ENCODE measurements around the gene FOXO6.
"Not testable (repeated sequence)": the region's sequence is repeated elsewhere in the genome, so short reads cannot be mapped to it uniquely, and the experiment has no call there.

The FOXO6 gene

DNA sequence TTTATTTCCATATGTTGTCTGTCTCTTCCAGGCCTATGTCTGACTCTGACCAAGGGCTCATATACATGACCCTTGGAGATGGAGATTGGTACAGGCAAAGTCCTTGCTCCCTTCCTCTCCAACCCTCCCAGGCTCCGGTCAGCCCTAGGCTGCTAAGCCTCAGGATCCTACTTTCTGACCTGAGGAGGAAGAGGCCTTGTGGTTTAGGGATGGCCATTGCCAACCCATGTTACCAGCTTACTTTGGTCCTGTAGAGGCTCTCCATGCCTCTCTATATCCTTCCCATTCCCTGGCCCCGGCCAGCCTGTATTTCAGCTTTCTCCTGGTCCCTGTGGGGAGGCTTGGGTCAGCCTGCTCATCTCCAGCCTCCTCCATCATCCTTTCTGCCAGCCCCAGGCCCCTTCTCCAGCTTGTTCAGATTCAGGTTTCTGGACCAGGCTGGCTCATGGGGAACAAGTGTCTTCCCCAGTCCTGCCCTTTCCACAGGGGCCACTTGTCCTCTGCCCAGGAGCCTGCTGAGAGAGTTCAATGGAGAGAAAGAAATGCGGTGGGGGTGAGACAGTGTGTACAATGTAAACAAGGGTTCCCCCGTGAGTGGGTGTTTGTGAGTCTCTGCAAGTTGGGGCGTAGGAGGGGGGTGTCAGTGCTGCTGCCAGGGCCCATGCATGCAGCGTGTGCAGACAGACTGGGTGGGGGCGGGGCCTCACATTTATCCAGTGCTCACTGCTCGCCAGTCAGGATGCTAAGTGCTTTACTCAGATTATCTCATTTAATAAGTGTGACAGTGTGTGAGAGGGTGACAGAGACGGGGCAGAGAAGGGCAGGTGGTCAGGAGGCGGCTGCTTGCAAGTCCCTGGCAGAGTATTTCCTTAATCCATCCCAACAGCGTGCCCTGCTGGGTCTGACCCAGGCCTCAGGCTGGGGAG is 31.3 kb upstream of the FOXO6 start:
- DNase-seq = no peak

DNA sequence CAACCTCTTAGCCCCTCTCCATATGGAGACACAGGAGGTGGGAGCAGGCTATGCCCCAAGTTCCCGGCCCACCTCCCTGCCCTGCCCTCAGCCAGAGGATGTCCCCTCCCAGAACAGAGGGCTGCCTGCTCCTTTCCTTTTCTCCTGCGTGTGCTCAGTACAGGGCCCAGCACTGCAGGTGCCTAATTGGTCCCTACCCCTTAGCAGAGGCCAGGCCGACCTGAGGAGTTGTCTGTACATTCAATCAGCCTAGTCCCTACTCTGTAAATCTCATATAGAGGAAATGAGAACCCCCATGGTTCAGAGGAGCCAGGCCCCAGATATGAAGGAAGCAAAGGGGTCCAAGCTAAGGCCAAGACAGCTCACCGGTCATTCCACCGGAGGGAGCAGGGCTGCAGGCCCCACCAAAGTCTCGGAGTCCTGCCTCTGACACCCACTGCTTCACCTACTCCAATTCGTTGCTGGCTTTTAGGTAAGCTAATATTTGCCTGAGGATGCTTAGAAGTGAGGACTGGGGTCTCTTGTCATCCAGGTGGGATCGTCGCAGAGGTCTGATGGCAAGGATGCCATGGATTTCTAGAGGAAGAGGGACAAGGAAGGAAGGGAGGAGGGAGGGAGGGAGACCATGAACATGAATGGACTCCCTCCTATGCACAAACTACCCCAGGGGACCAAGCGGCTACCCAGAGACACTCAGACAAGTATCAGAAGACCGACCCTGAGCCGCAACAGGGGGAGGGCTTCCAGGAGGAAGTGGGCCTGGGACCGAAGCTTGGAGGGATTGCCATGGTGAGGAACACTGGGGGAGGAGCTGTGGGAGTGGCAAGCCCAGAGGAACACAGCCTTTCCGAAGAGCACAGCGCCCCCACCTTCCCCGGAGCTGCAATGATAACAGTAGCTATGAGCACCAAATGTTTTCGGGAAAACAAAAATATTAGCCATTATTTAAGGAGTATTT is 30.4 kb upstream of the FOXO6 start:
- no peak for DNase-seq

DNA sequence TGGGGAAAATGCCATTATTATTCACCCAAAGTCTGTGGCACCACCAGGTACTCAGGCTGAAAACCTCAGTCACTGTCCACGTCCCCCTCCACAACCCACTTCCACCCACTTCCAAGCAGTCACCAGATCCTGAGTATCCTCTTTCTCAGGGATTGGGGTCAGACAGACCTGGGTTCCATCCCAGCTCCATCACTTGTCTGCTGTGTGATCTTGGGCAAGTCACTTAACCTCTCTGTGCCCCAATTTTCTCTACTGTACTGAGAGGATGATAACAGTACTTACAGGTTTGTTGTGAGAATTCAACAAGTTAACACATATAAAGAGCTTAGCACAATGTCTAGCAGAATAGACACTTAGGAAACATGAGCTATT is 29.7 kb upstream of the FOXO6 start:
- DNase-seq = no peak

DNA sequence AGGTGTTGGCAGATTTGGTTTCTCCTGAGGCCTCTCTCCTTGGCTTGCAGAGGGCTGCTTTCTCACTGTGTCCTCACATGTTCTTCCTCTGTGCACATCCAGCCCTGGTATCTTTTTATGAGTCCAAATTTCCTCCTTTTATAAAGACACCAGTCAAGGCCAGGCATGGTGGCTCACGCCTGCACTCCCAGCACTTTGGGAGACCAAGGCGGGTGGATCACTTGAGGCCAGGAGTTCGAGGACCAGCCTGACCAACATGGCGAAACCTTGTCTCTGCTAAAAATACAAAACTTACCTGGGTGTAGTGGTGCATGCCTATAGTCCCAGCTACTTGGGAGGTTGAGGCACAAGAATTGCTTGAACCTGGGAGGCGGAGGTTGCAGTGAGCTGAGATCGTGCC is 29.1 kb upstream of the FOXO6 start:
- DNase-seq = not testable (repeated sequence)

DNA sequence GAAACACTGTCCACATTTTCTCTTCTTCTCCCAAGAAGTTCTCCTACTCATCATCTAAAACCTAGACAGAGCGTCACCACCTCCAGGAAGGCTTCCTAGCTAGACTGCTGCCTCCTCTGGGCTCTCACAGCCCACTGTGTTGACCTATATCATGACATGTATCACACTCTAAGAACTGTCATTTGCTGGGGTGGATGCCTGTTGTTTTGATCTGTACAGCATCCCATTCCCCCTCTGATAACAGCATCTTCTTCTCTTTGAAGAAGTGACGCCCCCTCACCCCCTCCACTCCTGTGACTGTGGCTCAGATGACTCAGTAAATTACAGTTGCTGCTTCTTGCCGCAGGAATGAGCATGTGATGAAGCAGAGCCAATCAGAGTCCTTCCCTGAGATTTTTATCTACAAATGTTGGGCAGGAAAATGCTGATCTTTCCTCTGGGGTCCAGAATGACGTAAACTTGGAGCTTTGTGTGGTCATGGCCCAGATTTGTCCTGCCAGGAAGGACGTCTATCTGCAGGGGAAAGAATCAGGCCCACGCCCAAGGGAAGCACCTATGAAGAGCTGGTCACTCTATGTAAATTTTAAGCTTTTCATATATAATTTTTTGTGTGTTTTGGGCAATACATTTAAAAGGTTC is 28.0 kb upstream of the FOXO6 start:
- DNase-seq = no peak

DNA sequence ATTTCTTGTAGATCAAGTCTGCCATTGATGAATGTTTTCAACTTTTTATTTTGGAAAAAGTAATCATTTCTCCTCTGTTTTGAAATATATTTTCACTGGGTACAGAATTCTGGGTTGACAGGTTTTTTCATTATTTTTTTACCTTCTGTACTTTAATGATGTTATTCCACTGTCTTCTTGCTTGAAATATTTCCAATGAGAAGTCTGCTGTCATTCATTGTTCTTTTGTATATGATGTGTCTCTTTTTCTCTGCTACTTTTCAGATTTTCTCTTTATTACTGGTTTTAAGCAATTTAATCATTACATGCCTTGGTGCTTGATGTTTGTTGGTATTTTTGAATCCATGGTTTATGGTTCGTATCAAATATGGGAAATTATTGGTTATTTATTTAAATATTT is 22.4 kb upstream of the FOXO6 start:
- no peak for DNase-seq

DNA sequence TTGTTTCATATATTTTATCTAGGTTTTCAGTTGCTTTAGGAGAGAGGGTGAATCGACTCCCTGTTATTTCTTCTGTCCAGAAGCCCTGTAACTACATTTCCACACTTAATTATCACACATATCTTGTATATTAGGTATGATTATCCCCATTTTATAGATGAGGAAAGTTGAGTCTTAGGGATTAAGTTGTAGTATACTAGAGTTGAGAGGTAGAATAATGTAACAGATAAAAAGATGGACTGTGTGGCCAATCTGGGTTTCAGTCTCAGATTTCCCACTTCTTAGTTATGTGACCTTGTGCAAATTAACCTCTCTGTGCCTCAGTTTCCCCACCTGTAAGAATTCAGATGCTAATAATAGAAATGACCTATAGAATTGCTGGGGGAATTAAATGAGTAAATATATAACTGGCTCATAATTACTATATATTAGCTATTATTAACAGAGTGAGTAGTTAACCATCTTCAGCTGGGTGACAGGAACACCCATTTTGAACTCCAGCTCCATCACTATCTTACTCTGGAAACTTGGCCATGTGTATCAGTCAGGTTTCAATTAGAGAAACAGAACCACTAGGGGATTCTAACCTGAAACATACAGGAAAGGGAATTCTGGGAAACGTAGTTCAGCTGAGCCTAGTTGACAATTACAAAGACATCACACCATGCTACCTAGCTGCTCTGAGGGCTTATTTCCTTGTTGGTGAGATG is 20.4 kb upstream of the FOXO6 start:
- no peak for DNase-seq

DNA sequence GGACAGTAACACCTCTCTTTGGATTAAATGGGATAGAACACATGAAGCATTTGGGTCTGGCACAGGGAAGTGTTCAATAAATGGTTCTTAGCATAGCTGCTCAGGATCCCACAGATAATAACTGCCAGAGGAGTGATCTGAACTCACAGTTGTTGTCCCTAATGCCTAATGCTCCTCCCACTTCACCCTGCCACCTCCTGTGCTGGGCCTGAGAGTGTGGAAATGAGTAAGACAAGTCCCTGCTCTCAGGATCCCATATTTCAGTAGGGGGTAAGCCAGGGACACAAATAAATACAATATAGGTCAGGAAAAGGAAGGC is 19.9 kb upstream of the FOXO6 start:
- no peak for DNase-seq

DNA sequence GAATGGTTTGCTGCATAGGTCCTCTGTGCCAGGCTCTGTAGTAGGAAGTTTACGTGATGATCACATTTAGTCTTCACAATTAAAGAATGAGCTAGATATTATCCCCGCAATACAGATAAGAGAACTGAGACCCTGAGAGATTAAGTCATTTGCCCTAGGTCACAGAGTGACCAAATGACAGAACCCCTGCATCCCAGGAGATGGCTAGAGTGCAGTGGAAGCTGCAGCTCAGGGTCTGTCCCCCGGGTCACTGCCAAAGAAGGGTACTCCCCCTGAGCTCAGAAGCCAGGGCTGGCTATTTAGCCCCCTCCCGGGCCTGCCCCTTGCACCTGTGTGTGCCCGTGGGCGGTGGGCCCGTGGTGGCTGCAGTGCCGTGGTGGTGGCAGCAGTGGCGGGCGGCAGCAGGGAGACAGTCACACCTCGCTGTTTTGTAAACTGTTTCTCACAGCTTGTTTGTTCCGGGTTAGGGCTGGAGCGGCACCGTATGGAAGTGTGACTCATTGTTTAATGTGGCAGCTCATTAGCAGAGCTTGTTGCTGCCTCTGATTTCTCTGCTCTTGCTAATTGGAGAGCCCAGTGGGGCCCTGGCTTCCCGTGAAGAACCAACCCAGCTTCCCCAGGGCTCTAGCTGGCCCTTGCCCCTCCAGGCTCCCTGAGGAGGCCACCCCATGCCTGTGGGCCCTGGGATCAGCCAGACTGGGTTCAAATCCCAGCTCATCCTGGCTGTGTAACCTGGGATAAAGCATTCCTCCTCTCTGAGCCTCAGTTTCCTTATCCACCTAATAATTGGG is 19.3 kb upstream of the FOXO6 start:
- DNase-seq = no peak

DNA sequence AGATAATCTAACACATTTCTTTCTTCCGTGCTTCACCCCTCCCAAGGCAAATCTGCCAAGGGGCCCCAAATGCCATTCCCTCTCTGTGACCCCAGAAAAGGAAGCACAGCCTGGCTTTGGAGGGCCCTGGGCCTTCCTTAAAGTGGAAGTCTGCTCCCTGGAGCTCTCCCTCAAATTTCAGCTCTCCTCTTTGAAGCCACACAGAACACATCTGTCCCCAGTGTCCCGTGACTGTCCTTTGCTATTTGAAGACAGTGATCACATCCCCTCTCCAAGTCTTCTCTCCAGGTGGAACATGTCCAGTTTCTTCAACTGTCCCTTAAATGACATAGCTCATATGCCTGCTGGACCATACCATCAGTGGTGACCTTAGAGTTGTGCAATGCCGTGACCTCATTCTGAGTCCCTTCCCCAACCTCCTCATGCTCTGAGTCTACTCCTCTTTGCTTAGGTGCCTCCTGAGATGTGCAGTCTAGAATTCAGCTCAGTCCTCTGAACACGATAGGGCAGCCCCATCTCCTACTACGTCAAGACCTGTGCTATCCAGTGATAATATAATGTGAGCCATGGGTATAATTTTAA is 18.4 kb upstream of the FOXO6 start:
- DNase-seq = no peak

DNA sequence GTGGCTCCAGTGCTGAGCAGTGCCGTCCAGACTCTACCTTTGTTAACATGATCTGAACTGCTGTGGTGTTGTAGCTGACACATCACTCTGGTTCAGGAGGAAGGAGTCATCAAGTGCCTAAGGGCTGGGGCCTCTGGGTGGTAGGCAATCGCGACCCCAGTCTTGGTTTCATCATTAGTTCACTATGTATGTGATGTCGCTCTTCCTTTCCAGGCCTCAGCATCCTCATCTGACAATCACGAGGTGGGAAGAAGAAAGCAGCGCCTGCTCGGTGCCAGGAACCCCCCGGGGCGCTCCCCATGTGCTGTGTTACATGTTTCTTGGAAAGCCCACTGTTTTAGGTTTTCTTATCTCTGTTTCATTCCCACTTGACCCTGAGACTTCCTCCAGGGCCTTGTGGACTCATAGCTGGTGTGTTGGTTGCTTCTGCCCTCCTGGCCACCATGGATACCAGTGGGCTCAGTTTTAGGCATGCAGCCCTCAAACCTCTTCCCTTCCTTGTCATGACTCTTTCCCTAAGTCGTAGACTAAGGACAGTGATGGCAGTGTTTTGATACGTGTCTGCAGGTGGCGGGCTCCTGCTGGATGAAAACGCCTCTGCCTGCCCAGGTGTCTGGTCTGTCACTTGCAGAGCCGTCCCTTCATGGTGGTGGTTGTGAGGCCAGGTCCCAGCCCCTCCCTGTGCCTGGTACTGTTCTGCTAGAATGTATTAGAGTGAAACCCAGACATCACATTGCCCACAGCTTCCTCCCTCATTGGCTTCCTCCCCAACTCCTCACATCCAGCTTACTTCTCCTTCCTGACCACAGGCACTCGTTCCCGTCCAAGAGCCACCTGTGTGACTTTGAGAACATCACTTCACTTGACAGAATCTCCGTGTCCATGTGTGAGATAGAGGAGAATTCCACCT is 17.2 kb upstream of the FOXO6 start:
- DNase-seq = no peak

DNA sequence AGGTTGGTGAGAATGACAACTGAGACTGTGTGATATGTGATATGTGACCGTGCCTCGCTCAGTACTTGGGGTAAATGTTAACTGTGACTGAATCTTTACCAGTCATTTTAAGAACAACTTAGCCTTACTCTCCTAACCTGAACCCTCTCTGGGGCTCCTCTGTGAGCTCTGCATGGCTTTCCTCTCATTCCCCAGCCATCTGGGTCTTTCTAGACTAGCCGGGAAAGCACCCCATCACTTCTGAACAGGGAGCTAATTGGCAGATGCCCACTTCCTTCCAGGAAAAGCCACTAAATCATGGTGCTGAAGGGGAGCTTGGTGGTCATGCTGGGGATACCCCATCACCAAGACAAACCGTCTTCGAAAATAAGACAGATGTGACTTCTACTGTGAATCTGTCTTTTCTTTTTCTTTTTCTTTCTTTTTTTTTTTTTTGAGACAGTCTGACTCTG is 16.5 kb upstream of the FOXO6 start:
- no peak for DNase-seq

DNA sequence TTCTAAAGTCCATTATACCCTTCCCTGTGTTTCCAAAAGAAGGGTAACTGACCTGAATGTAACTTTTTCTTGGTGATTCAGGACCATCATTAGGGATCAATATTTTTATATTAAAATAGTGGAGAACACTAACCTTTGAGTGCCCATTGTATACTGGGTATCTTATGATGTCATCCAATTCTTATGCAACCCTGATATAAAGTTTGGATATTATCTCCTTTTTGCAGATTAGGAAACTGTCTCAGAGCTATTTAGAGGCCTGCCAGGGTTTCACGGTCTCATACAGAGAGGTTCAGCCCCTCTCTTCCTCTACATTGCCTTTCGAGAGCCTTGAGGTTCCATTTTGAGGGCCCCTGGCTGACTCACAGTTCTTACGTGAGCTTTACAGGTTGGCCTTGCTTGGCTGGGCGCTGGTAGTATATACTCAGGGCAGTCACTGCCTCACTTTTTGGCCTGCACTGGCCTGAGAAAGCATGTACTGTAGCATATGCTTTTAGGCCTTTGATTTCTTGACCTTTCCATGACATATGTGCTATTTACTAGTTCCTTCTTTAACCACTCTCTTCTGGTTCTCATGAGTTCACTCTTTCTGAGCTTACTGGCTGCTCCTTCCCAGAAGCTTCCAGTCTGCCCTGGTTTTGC is 15.7 kb upstream of the FOXO6 start:
- no peak for DNase-seq

DNA sequence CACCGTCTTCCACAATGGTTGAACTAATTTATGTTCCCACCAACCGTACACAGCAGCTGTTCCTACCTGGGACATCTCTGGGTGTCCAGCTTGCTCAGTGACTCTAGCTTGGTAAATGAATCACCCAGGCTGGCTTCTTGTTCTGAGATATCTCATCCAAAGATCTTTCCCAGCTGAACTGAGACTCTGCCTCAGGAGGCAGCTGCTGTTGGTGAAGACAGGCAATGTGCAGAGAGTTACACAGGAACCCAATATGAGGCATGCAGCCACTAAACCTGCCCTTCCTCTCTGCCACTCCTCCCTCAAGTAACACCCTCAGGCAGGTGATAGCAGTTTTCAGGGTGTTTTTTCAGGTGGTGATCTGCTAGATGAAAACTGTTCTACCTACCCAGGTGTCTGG is 14.0 kb upstream of the FOXO6 start:
- no peak for DNase-seq

DNA sequence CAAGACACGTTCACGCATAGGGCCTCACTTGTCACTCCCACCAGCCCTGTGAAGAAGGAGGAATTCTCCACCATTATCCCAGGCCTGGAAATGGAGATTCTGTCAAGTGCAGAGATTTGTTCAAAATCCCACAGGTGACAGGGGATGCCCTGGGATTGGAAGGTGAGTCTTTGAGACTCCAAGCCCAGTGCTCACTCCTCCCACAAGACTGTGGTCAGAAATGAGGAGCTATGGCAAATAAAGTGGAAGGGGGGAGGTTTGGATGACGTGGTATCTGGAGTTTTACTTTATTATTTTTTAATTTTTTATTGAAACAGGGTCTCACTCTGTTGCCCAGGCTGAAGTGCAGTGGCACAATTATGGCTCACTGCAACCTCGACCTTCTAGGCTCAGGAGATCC is 12.8 kb upstream of the FOXO6 start:
- DNase-seq = no peak

DNA sequence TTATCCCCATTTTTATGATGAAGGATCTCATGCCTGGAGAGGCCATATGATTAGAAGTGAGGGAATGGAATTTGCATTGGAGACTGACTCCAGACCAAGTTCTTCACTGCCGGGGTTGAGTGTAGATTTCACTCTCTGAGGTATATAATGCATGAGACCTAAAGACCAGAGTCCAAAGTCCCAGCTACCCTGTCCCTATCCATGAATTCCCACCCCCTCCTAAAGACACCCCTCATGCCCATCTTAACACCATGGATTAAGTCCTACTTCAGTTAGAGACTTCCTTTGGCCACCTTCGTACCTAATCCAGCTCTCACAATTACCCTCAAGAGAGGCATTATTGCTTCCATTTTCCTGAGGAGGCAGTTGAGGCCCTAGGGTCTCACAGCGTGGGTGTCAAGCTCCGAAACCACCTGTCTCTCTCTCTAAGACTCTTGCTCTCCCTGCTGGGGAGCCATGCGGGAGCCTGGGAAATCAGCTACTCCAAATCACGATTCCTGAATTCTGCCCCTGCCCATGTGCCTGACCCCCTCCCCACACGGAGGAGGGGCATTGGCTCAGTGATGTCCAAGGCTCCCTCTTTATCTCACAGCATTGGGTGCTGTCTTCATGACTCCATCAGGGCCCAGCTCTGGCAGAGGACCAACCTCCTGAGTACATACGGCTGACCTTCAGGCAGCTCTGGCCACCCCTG is 11.7 kb upstream of the FOXO6 start:
- DNase-seq = no peak

DNA sequence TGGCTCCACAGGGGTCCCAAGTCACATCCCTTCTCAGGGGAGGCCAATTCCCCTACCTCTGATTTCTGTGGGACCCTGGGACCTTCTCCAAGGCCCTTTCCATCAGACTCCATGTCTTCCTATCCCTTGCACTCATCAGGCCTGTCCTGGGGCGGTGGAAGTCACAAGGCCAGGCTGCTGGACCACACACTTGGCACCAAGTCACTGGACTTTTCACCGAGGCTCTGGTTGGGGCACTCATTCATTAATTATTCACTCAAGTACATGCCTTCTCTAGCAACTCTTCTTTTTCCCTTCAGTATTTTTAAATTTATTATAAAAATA is 11.2 kb upstream of the FOXO6 start:
- no peak for DNase-seq

DNA sequence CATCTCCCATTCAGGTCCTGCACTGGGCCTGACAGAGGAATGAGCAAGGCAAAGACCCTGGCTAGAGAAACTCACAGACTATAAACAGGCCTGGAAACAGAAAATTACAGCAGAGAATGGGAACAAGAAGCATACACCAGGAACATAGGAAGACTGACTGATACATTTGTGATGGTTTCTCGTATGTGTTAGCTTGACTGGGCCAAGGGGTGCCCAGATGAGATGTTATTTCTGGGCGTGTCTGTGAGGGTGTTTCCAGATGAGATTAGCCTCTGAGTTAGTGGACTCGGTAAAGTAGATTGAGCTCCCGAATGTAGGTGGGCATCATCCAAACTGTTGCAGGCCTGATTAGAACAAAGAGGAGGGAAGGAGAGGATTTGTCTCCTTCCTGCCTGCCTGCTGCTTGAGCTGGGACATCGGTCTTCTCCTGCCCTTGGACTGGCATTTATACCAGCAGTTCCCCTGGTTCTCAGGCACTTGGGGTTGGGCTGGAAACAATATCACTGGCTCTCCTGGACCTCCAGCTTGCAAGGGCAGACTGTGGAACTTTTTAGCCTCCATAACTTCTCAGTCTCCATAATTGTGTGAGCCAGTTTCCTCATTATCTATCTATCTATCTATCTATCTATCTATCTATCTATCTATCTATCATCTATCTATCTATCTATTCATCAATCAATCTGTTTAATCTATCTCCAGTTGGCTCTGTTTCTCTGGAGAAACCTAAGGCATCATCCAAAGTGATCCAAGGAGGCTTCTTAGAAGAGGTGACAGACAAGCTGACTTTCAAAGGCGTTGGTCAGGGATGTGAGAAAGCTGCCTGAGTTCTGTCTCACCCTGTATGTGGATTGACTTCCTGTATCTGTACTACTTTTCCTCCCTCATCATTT is 9.7 kb upstream of the FOXO6 start:
- DNase-seq = no peak

Measured in left hindlimb (tissue), 1 donor.